Mesodermal cell (in vitro differentiated cells): ENCODE results near the gene PNMA8A.

Experiments
- H3K27ac ChIP-seq: 2 replicates; pipeline ENCODE4 v1.7.0; 2013; ENCODE audit warnings: mild to moderate bottlenecking, low read depth, low read length, moderate library complexity; ENCODE audit not compliant: severe bottlenecking
- H3K36me3 ChIP-seq: 2 replicates; pipeline ENCODE4 v1.7.1; 2013; ENCODE audit warnings: mild to moderate bottlenecking, low read length, moderate library complexity; ENCODE audit not compliant: control insufficient read depth, insufficient read depth
- H3K4me1 ChIP-seq: one replicate; pipeline ENCODE4 v1.7.1; 2013; ENCODE audit warnings: mild to moderate bottlenecking, low read length; ENCODE audit not compliant: insufficient read depth, control insufficient read depth, poor library complexity, severe bottlenecking
- H3K4me3 ChIP-seq: 2 replicates; pipeline ENCODE4 v1.7.0; 2013; ENCODE audit warnings: low read length, control low read depth, mild to moderate bottlenecking; ENCODE audit not compliant: insufficient read depth, poor library complexity, severe bottlenecking; ENCODE audit errors: extremely low read depth
- H3K9me3 ChIP-seq: 2 replicates; pipeline ENCODE4 v1.7.1; 2013; ENCODE audit warnings: mild to moderate bottlenecking, low read length, moderate library complexity; ENCODE audit not compliant: control insufficient read depth
- WGBS, 2 experiments: methylation state at CpG; one replicate each; pipeline ENCODE4 v1.1.5; 2013; ENCODE audit warnings: missing lambda C conversion rate in 2 of 2; ENCODE audit not compliant: insufficient coverage in 2 of 2; 5-methylcytosine and 5-hydroxymethylcytosine counted together

The PNMA8A gene

GRCh38 chr19:46463516-46463915, 7.8 kb downstream of the PNMA8A start:
- H3K9me3 ChIP-seq: no peaks in the 10 kb centered on the region
- H3K27ac ChIP-seq: no peak overlapping the region
- peaks cover 21% of the 10 kb centered on the region for H3K36me3 ChIP-seq
- H3K4me3 ChIP-seq: no peak overlapping the region
- H3K4me1 ChIP-seq: no peaks in the 10 kb centered on the region
- WGBS, 2 experiments: 100% methylated on average over 4 of the region's 7 CpGs; no CpG with 5 or more reads in 1 of the 2 experiments

- Histone ChIP-seq H3K36me3 (peaks cover 3% of the 10 kb centered on the region), H3K9me3 (no peaks in the 10 kb centered on the region), H3K4me3 (no peak overlapping the region), H3K4me1 (no peaks in the 10 kb centered on the region), H3K27ac (no peak overlapping the region)
- WGBS, 2 experiments: 100% methylated on average over 1 of the region's 2 CpGs
Observed at GRCh38 chr19:46461537-46461936, 9.8 kb downstream of the PNMA8A start.

- WGBS, 2 experiments: 83 to 90% methylated on average over 1 of the region's 1 CpG
- Histone ChIP-seq H3K9me3 (no peaks in the 10 kb centered on the region), H3K27ac (no peak overlapping the region), H3K4me1 (no peaks in the 10 kb centered on the region), H3K36me3 (peaks cover 2% of the 10 kb centered on the region), H3K4me3 (no peak overlapping the region)
Observed at GRCh38 chr19:46460981-46461380, 10.4 kb downstream of the PNMA8A start.

- Histone ChIP-seq H3K4me1 (no peaks in the 10 kb centered on the region), H3K36me3 (peaks cover 2% of the 10 kb centered on the region), H3K4me3 (no peak overlapping the region), H3K9me3 (no peaks in the 10 kb centered on the region), H3K27ac (no peak overlapping the region)
- WGBS, 2 experiments: 63 to 89% methylated on average over 1 of the region's 2 CpGs
Observed at GRCh38 chr19:46460055-46460454, 11.3 kb downstream of the PNMA8A start.

GRCh38 chr19:46456930-46457329, 14.4 kb downstream of the PNMA8A start:
- no CpG with 5 or more reads among the region's 5 CpGs for WGBS, 2 experiments
- Histone ChIP-seq H3K36me3 (no peaks in the 10 kb centered on the region), H3K27ac (no peak overlapping the region), H3K4me3 (no peak overlapping the region), H3K9me3 (no peaks in the 10 kb centered on the region), H3K4me1 (no peaks in the 10 kb centered on the region)

GRCh38 chr19:46454244-46454643, 17.1 kb downstream of the PNMA8A start:
- peaks cover 3% of the 10 kb centered on the region for H3K9me3 ChIP-seq
- WGBS, 2 experiments: no CpG with 5 or more reads among the region's 3 CpGs
- no peak overlapping the region for H3K4me3 ChIP-seq
- H3K36me3 ChIP-seq: no peaks in the 10 kb centered on the region
- H3K27ac ChIP-seq: no peak overlapping the region
- H3K4me1 ChIP-seq: no peaks in the 10 kb centered on the region

DNA sequence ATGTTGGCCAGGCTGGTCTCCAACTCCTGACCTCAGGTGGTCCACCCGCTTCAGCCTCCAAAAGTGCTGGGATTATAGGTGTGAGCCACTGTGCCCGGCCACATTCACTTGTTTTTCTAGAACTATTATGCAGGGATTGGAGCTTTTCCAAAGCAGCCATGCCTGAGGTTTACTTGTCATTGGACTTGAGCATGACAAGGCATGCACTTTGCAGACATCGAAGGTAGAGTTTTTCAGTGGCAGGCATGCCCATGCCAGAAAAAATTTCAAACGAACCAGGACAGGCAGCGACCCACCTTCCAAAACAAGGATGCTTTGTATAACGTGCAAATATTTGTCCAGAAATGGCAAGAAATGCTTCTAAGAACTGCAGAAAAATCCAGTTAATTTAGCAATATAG, 17.7 kb downstream of the PNMA8A start:
- H3K36me3 ChIP-seq: no peaks in the 10 kb centered on the region
- peaks cover 5% of the 10 kb centered on the region for H3K9me3 ChIP-seq
- H3K27ac ChIP-seq: no peak overlapping the region
- H3K4me3 ChIP-seq: no peak overlapping the region
- WGBS, 2 experiments: 89 to 97% methylated on average over 6 of the region's 6 CpGs
- H3K4me1 ChIP-seq: no peaks in the 10 kb centered on the region

GRCh38 chr19:46452186-46452585, 19.2 kb downstream of the PNMA8A start:
- Histone ChIP-seq H3K4me1 (no peaks in the 10 kb centered on the region), H3K36me3 (no peaks in the 10 kb centered on the region), H3K9me3 (peaks cover 5% of the 10 kb centered on the region), H3K27ac (no peak overlapping the region), H3K4me3 (no peak overlapping the region)
- WGBS, 2 experiments: 48 to 68% methylated on average over 3 to 4 of the region's 4 CpGs

DNA sequence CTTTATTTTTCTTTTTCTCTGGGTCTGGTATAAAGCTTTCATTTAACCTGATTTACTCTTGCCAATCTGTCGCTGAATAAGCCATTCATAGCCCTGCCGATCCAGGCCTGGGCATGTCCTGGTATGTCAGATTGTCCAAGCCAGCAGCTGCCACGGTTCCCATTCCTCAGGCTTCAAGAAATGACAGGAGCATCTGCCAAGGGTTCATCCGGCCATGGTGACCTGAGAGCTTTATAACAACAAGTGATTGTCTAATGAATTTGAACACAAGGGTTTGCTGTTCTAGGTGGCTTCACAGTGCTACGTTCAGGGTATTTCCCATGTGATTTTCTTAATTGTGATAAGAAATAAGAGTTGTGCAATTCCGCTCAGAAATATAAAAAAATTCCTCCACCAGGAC, 20.0 kb downstream of the PNMA8A start:
- Histone ChIP-seq H3K4me1 (no peaks in the 10 kb centered on the region), H3K27ac (no peak overlapping the region), H3K36me3 (no peaks in the 10 kb centered on the region), H3K9me3 (peaks cover 5% of the 10 kb centered on the region), H3K4me3 (no peak overlapping the region)
- WGBS, 2 experiments: 88 to 90% methylated on average over 4 of the region's 6 CpGs

- Histone ChIP-seq H3K27ac (no peak overlapping the region), H3K9me3 (peaks cover 5% of the 10 kb centered on the region), H3K4me1 (no peaks in the 10 kb centered on the region), H3K36me3 (no peaks in the 10 kb centered on the region), H3K4me3 (no peak overlapping the region)
- WGBS, 2 experiments: 60% methylated on average over 1 of the region's 5 CpGs; no CpG with 5 or more reads in 1 of the 2 experiments
Observed at GRCh38 chr19:46450737-46451136, 20.6 kb downstream of the PNMA8A start.

DNA sequence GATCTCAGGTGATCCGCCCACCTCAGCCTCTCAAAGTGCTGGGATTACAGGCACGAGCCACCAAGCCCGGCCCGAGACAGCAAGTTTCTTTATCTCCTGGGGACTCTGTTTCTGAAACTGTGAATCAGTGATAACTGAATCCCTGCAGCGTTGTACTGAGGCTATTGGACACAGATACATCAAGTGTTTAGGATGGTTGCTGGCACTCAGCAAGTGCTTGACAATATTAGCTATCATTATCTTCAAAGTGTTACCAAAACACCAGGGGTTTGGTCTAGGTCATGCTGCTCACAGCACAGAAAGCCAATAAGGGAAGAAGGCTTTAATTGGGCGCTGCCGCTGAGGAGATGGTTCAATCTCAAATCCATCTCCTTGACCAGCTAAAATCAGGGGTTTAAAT, 22.1 kb downstream of the PNMA8A start:
- H3K9me3 ChIP-seq: peaks cover 5% of the 10 kb centered on the region
- no peaks in the 10 kb centered on the region for H3K4me1 ChIP-seq
- no peak overlapping the region for H3K27ac ChIP-seq
- H3K36me3 ChIP-seq: no peaks in the 10 kb centered on the region
- no peak overlapping the region for H3K4me3 ChIP-seq
- 58 to 60% methylated on average over 5 to 6 of the region's 7 CpGs for WGBS, 2 experiments
